DND-41 (cell line): ENCODE results near the gene DNER.

Source experiments
- ATAC-seq: fragments of 200-7000 bp; cut with Tn5 transposase; 3 replicates; pipeline ENCODE4 v1.9.1; 2021; ENCODE audit warnings: low read depth; ENCODE audit not compliant: insufficient read depth
- DNase-seq: peaks from one replicate; pipeline ENCODE4 v3.0.0-alpha.2; 2020
- H2AFZ ChIP-seq: 2 replicates; pipeline ENCODE4 v1.6.0; 2012; ENCODE audit warnings: low read depth, low read length
- H3K27ac ChIP-seq: 2 replicates; pipeline ENCODE4 v1.5.1; 2012; ENCODE audit warnings: low read length, inconsistent platforms
- H3K27me3 ChIP-seq: fragments of 200-600 bp; sonication (generic); 2 replicates; pipeline ENCODE4 v1.6.0; 2012; ENCODE audit warnings: low read length, mild to moderate bottlenecking, inconsistent platforms; ENCODE audit not compliant: insufficient read depth, poor library complexity
- H3K36me3 ChIP-seq: 2 replicates; pipeline ENCODE4 v1.5.1; 2012; ENCODE audit warnings: low read length, inconsistent platforms; ENCODE audit not compliant: insufficient read depth
- H3K4me1 ChIP-seq: 2 replicates; pipeline ENCODE4 v1.5.1; 2012; ENCODE audit warnings: mild to moderate bottlenecking, low read length; ENCODE audit not compliant: insufficient read depth
- H3K4me2 ChIP-seq: 2 replicates; pipeline ENCODE4 v1.6.0; 2012; ENCODE audit warnings: mild to moderate bottlenecking, moderate library complexity, low read length, inconsistent platforms; ENCODE audit not compliant: insufficient read depth
- H3K4me3 ChIP-seq, 2 experiments: fragments of 200-600 bp in 1 of 2; shearing (Covaris generic) in 1 of 2; 2 replicates each; pipeline ENCODE4 v1.5.1; 2012 to 2016; ENCODE audit warnings: inconsistent platforms in 2 of 2, low read length in 2 of 2, mild to moderate bottlenecking in 2 of 2, low read depth in 1 of 2, moderate library complexity in 1 of 2
- H3K79me2 ChIP-seq: 2 replicates; pipeline ENCODE4 v1.6.0; 2012; ENCODE audit warnings: low read length, inconsistent platforms; ENCODE audit not compliant: insufficient read depth
- H3K9ac ChIP-seq: 2 replicates; pipeline ENCODE4 v1.6.0; 2012; ENCODE audit warnings: low read depth, mild to moderate bottlenecking, inconsistent platforms, low read length, moderate library complexity
- H3K9me3 ChIP-seq: 2 replicates; pipeline ENCODE4 v1.5.1; 2012; ENCODE audit warnings: low read length, moderate library complexity, mild to moderate bottlenecking, inconsistent platforms; ENCODE audit not compliant: insufficient read depth, severe bottlenecking
- H4K20me1 ChIP-seq: 2 replicates; pipeline ENCODE4 v1.6.0; 2012; ENCODE audit warnings: low read length; ENCODE audit not compliant: insufficient read depth
- EZH2 ChIP-seq: IDR thresholded peaks from 3 replicates; pipeline ENCODE4 v1.6.1; 2012; ENCODE audit warnings: borderline replicate concordance, low read depth, mild to moderate bottlenecking, moderate library complexity, low read length, inconsistent platforms; ENCODE audit not compliant: severe bottlenecking
- TF ChIP-seq, protein P1 (sequence below): IDR thresholded peaks from 2 replicates; pipeline ENCODE4 v1.5.1; 2012; ENCODE audit warnings: borderline replicate concordance, low read length, moderate library complexity, mild to moderate bottlenecking; ENCODE audit not compliant: poor library complexity, severe bottlenecking; ENCODE audit errors: extremely low read depth

Gene DNER

GRCh38 chr2:229437467-229437866 is 276.9 kb downstream of the DNER start:
- no peak overlapping the region for H3K4me3 ChIP-seq
- no peaks in the 10 kb centered on the region for H3K79me2 ChIP-seq
- no peak overlapping the region for H2AFZ ChIP-seq
- H3K4me1 ChIP-seq = no peaks in the 10 kb centered on the region
- no peak overlapping the region for H3K27ac ChIP-seq
- H3K9ac ChIP-seq = no peak overlapping the region
- no peaks in the 10 kb centered on the region for H3K9me3 ChIP-seq
- H3K27me3 ChIP-seq = no peaks in the 10 kb centered on the region
- H4K20me1 ChIP-seq = no peaks in the 10 kb centered on the region
- H3K4me2 ChIP-seq = no peak overlapping the region
- TF ChIP-seq, protein P1, sequence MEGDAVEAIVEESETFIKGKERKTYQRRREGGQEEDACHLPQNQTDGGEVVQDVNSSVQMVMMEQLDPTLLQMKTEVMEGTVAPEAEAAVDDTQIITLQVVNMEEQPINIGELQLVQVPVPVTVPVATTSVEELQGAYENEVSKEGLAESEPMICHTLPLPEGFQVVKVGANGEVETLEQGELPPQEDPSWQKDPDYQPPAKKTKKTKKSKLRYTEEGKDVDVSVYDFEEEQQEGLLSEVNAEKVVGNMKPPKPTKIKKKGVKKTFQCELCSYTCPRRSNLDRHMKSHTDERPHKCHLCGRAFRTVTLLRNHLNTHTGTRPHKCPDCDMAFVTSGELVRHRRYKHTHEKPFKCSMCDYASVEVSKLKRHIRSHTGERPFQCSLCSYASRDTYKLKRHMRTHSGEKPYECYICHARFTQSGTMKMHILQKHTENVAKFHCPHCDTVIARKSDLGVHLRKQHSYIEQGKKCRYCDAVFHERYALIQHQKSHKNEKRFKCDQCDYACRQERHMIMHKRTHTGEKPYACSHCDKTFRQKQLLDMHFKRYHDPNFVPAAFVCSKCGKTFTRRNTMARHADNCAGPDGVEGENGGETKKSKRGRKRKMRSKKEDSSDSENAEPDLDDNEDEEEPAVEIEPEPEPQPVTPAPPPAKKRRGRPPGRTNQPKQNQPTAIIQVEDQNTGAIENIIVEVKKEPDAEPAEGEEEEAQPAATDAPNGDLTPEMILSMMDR = no peak
- no peak for TF ChIP-seq EZH2
- ATAC-seq (no peak), DNase-seq (no peak)
- no peaks in the 10 kb centered on the region for H3K36me3 ChIP-seq

DNA sequence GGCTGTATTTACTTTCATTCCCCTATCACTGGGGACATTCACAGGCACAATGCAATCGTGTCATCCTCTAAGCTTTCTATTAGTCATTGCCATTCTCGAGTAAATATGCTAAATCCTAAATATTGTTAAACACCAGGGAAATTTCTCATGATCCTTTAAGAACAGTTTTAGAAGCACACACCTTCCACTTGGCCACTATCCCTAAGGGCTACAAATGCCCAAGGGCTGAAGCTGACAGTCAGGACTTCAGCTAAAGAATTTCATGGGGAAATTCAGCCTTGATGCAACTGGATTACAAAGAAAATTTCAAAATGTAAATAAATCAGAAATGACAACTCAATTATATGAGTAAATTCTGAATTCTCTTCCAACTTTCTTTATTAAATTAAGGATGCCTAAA is 280.2 kb downstream of the DNER start:
- Histone ChIP-seq H3K27me3 (no peaks in the 10 kb centered on the region), H3K4me3 (no peak overlapping the region), H3K9me3 (no peaks in the 10 kb centered on the region), H3K27ac (no peak overlapping the region), H2AFZ (no peak overlapping the region), H3K9ac (no peak overlapping the region), H4K20me1 (no peaks in the 10 kb centered on the region), H3K36me3 (no peaks in the 10 kb centered on the region), H3K4me1 (no peaks in the 10 kb centered on the region), H3K4me2 (no peak overlapping the region), H3K79me2 (no peaks in the 10 kb centered on the region)
- DNase-seq (no peak), ATAC-seq (no peak)
- no peak for TF ChIP-seq EZH2
- TF ChIP-seq, protein P1 = no peak

DNA sequence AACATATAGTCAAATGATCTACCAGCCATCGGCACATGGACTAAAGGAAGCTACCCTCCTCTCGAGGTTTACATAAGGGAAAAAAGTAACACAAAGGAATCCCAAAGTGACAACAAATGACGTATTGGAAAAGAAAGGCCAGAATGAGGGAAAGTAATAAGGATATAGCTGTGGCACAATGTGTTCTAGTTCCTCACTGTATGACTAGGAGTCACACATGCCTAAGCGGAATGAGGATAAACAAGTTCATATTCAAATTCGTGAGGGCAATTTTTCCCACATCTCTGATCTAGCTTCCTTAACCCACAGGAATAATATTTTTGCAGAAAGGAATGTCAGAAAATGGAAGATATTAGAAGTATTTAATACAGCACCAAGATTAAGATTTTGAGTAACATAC is 281.0 kb downstream of the DNER start:
- Histone ChIP-seq H3K9me3 (no peaks in the 10 kb centered on the region), H3K4me1 (no peaks in the 10 kb centered on the region), H3K4me3 (no peak overlapping the region), H3K9ac (no peak overlapping the region), H3K79me2 (no peaks in the 10 kb centered on the region), H3K27ac (no peak overlapping the region), H4K20me1 (no peaks in the 10 kb centered on the region), H3K36me3 (no peaks in the 10 kb centered on the region), H2AFZ (no peak overlapping the region), H3K4me2 (no peak overlapping the region), H3K27me3 (no peaks in the 10 kb centered on the region)
- DNase-seq (no peak), ATAC-seq (no peak)
- TF ChIP-seq EZH2 = no peak
- TF ChIP-seq, protein P1 = no peak
